Hematopoietic multipotent progenitor cell treated with erythropoietin and hydrocortisone succinate and interleukin-3 and kit ligand, for 6 days (in vitro differentiated cells): ENCODE data around the gene PPP2R2C.

Source experiments
- DNase-seq: peaks from one replicate; pipeline ENCODE4 v3.0.0-alpha.2; 2015

PPP2R2C gene

GRCh38 chr4:6298852-6299251 is 173.6 kb downstream of the PPP2R2C start:
- no peak for DNase-seq

GRCh38 chr4:6298035-6298434 is 174.4 kb downstream of the PPP2R2C start:
- no peak for DNase-seq

- no peak for DNase-seq
Measured at GRCh38 chr4:6297266-6297815, 175.1 kb downstream of the PPP2R2C start.

GRCh38 chr4:6296026-6296425 is 176.4 kb downstream of the PPP2R2C start:
- DNase-seq = no peak

GRCh38 chr4:6295495-6295894 is 176.9 kb downstream of the PPP2R2C start:
- DNase-seq = no peak

- DNase-seq = no peak
Measured at GRCh38 chr4:6294705-6295421, 177.6 kb downstream of the PPP2R2C start.

GRCh38 chr4:6293661-6294060 is 178.8 kb downstream of the PPP2R2C start:
- DNase-seq = no peak

GRCh38 chr4:6293097-6293445 is 179.3 kb downstream of the PPP2R2C start:
- no peak for DNase-seq

- no peak for DNase-seq
Measured at GRCh38 chr4:6292376-6293096, 179.9 kb downstream of the PPP2R2C start.

- no peak for DNase-seq
Measured at GRCh38 chr4:6291784-6292297, 180.6 kb downstream of the PPP2R2C start.

- DNase-seq = no peak
Measured at GRCh38 chr4:6290769-6291547, 181.5 kb downstream of the PPP2R2C start.

GRCh38 chr4:6290256-6290655 is 182.2 kb downstream of the PPP2R2C start:
- DNase-seq = no peak

GRCh38 chr4:6288871-6289270 is 183.5 kb downstream of the PPP2R2C start:
- no peak for DNase-seq

- DNase-seq = no peak
Measured at GRCh38 chr4:6288342-6288741, 184.1 kb downstream of the PPP2R2C start.

GRCh38 chr4:6287017-6287788 is 185.2 kb downstream of the PPP2R2C start:
- no peak for DNase-seq

- no peak for DNase-seq
Measured at GRCh38 chr4:6283282-6283681, 189.1 kb downstream of the PPP2R2C start.

- DNase-seq = no peak
Measured at GRCh38 chr4:6282314-6282771, 190.1 kb downstream of the PPP2R2C start.

- DNase-seq = no peak
Measured at GRCh38 chr4:6281436-6282313, 190.7 kb downstream of the PPP2R2C start.

- DNase-seq = no peak
Measured at GRCh38 chr4:6280365-6280996, 191.9 kb downstream of the PPP2R2C start.

GRCh38 chr4:6279582-6280289 is 192.7 kb downstream of the PPP2R2C start:
- DNase-seq = no peak
